Measurements from ENCODE around the gene TSPAN17. TPM values are rescaled to one million over a fixed set of nuclear protein-coding genes. Genes with fewer than 3 reads are reported as not detected.

TSPAN17 gene
- total RNA-seq, 1 donor from 2014 or later, result 41.8 TPM

- Mint-ChIP-seq H3K27me3 (ENCODE audit: unreplicated experiment) (peaks cover 50% of the 10 kb centered on the region), H3K36me3 (ENCODE audit: unreplicated experiment) (no peaks in the 10 kb centered on the region), H3K4me1 (ENCODE audit: unreplicated experiment) (peaks cover 1% of the 10 kb centered on the region), H3K9me3 (ENCODE audit: unreplicated experiment) (peaks cover 6% of the 10 kb centered on the region), H3K4me3 (ENCODE audit: unreplicated experiment) (no peak overlapping the region), H3K27ac (ENCODE audit: unreplicated experiment) (no peak overlapping the region)
- no peak for DNase-seq (ENCODE audit: extremely low spot score, unreplicated experiment)
- TF ChIP-seq, protein P1, sequence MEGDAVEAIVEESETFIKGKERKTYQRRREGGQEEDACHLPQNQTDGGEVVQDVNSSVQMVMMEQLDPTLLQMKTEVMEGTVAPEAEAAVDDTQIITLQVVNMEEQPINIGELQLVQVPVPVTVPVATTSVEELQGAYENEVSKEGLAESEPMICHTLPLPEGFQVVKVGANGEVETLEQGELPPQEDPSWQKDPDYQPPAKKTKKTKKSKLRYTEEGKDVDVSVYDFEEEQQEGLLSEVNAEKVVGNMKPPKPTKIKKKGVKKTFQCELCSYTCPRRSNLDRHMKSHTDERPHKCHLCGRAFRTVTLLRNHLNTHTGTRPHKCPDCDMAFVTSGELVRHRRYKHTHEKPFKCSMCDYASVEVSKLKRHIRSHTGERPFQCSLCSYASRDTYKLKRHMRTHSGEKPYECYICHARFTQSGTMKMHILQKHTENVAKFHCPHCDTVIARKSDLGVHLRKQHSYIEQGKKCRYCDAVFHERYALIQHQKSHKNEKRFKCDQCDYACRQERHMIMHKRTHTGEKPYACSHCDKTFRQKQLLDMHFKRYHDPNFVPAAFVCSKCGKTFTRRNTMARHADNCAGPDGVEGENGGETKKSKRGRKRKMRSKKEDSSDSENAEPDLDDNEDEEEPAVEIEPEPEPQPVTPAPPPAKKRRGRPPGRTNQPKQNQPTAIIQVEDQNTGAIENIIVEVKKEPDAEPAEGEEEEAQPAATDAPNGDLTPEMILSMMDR (IDR thresholded peaks at IDR 0.05), result no peak
Measured at GRCh38 chr5:176682016-176682531, 34.8 kb downstream of the TSPAN17 start.

- no peak for DNase-seq (ENCODE audit: extremely low spot score, unreplicated experiment)
- H3K4me1 Mint-ChIP-seq (ENCODE audit: unreplicated experiment), result no peaks in the 10 kb centered on the region
- H3K27me3 Mint-ChIP-seq (ENCODE audit: unreplicated experiment), result peaks cover 61% of the 10 kb centered on the region
- TF ChIP-seq, protein P1 (IDR thresholded peaks at IDR 0.05), result no peak
- no peaks in the 10 kb centered on the region for H3K36me3 Mint-ChIP-seq (ENCODE audit: unreplicated experiment)
- H3K4me3 Mint-ChIP-seq (ENCODE audit: unreplicated experiment), result no peak overlapping the region
- peaks cover 6% of the 10 kb centered on the region for H3K9me3 Mint-ChIP-seq (ENCODE audit: unreplicated experiment)
- no peak overlapping the region for H3K27ac Mint-ChIP-seq (ENCODE audit: unreplicated experiment)
Measured at GRCh38 chr5:176685010-176685409, 37.7 kb downstream of the TSPAN17 start.

DNA sequence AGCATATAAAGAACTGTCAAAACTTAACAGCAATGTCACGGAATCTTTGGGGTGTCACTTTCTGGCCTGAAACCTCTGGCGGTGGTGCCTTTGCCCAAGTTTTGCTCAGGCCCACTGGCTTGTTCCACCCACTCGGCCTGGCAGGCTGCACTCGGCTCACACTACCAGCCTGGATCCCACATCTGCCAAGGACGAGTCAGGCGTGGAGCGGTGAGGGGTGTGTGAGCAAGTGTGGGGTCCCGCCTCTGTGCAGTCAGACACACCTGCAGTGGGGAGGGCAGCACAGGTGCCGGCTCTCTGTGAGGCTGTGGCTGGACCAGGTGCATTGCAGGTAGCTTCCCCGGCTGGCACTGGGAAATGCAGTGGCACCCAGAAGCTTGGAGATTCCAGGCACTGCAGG is 40.0 kb downstream of the TSPAN17 start:
- TF ChIP-seq, protein P1 (IDR thresholded peaks at IDR 0.05), result no peak
- Mint-ChIP-seq H3K36me3 (ENCODE audit: unreplicated experiment) (no peaks in the 10 kb centered on the region), H3K4me1 (ENCODE audit: unreplicated experiment) (no peaks in the 10 kb centered on the region), H3K27ac (ENCODE audit: unreplicated experiment) (no peak overlapping the region), H3K4me3 (ENCODE audit: unreplicated experiment) (no peak overlapping the region), H3K27me3 (ENCODE audit: unreplicated experiment) (peaks cover 66% of the 10 kb centered on the region), H3K9me3 (ENCODE audit: unreplicated experiment) (peaks cover 6% of the 10 kb centered on the region)
- DNase-seq (ENCODE audit: extremely low spot score, unreplicated experiment), result no peak

DNA sequence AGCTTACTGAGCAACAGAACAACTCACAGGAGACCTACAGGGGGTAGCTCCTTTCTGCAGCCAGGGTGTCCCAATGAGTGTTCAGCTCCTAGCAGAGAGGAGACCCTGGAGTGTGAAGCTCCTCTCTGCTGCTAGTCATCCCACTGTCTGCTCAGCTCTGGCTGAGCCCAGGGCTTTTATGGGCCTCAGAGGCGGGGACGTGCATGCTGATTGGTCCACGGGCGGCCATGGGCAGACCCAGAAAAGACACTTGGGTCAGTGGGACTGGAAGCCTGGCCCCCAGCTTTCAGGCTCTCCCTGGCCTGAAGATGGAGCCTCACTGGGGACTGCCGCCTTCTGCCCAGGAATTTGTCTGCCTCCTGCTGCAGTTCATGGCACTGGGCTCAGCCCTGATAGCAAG is 40.6 kb downstream of the TSPAN17 start:
- Mint-ChIP-seq H3K27ac (ENCODE audit: unreplicated experiment) (no peak overlapping the region), H3K36me3 (ENCODE audit: unreplicated experiment) (no peaks in the 10 kb centered on the region), H3K4me3 (ENCODE audit: unreplicated experiment) (no peak overlapping the region), H3K27me3 (ENCODE audit: unreplicated experiment) (peaks cover 66% of the 10 kb centered on the region), H3K4me1 (ENCODE audit: unreplicated experiment) (no peaks in the 10 kb centered on the region), H3K9me3 (ENCODE audit: unreplicated experiment) (peaks cover 6% of the 10 kb centered on the region)
- TF ChIP-seq, protein P1 (IDR thresholded peaks at IDR 0.05), result no peak
- DNase-seq (ENCODE audit: extremely low spot score, unreplicated experiment), result no peak

GRCh38 chr5:176690911-176691310 is 43.6 kb downstream of the TSPAN17 start:
- H3K27me3 Mint-ChIP-seq (ENCODE audit: unreplicated experiment), result peaks cover 67% of the 10 kb centered on the region
- H3K4me3 Mint-ChIP-seq (ENCODE audit: unreplicated experiment), result no peak overlapping the region
- TF ChIP-seq, protein P1 (IDR thresholded peaks at IDR 0.05), result no peak
- H3K36me3 Mint-ChIP-seq (ENCODE audit: unreplicated experiment), result no peaks in the 10 kb centered on the region
- H3K4me1 Mint-ChIP-seq (ENCODE audit: unreplicated experiment), result no peaks in the 10 kb centered on the region
- H3K9me3 Mint-ChIP-seq (ENCODE audit: unreplicated experiment), result no peaks in the 10 kb centered on the region
- DNase-seq (ENCODE audit: extremely low spot score, unreplicated experiment), result no peak
- H3K27ac Mint-ChIP-seq (ENCODE audit: unreplicated experiment), result no peak overlapping the region
